ENCODE measurements around the gene MTFR1L.

GRCh38 chr1:25881266-25881665 is 61.5 kb downstream of the MTFR1L start:
- TF ChIP-seq EZH2 (IDR thresholded peaks at IDR 0.05; ENCODE audit: low read length) (no peak), CTCF (optimal IDR thresholded peaks at IDR 0.05 in 1 of 3, IDR thresholded peaks at IDR 0.05 in 1 of 3, conservative IDR thresholded peaks at IDR 0.05 in 1 of 3; ENCODE audit: extremely low read depth in 1 of 3, insufficient read depth in 2 of 3, low read length in 3 of 3) (no peak)
